ENCODE data around the gene PITPNM2. TPM values are rescaled to one million over a fixed set of nuclear protein-coding genes. Genes with fewer than 3 reads are reported as not detected.

The PITPNM2 gene
- polyA plus RNA-seq, 1 of the 3 experiments (the other 2 are of a cell fraction): 3.7 TPM

- no peak overlapping the region for H3K4me2 ChIP-seq
- POLR2A ChIA-PET: no interaction called here
- CTCF ChIA-PET: interaction anchor here (3.2 kb wide), 1 partner anchor 11 kb away, joined by 10 read pairs; no protein-coding TSS in a partner anchor
- H3K4me1 ChIP-seq (ENCODE audit: control insufficient read depth in 1 of 2, insufficient read depth in 2 of 2, low read depth in 1 of 2, low read length in 1 of 2): no peaks in the 10 kb centered on the region
- no peak overlapping the region for H3K27ac ChIP-seq (ENCODE audit: low read depth in 2 of 2, low read length in 1 of 2)
- peaks cover 38 to 49% of the 10 kb centered on the region in 2 experiments for H3K36me3 ChIP-seq (replicated peaks in 1 of 2; ENCODE audit: control insufficient read depth in 1 of 2, insufficient read depth in 2 of 2, low read length in 1 of 2)
- peaks cover 8% of the 10 kb centered on the region for H3F3A ChIP-seq (replicated peaks; ENCODE audit: insufficient read depth)
- no peak for DNase-seq
- H4K20me1 ChIP-seq (ENCODE audit: insufficient read depth): no peaks in the 10 kb centered on the region
- H3K79me2 ChIP-seq (ENCODE audit: insufficient read depth): no peaks in the 10 kb centered on the region
- TF ChIP-seq TEAD4 (IDR thresholded peaks at IDR 0.05; ENCODE audit: borderline replicate concordance, insufficient read depth) (no peak), EZH2phosphoT487 (IDR thresholded peaks at IDR 0.05; ENCODE audit: borderline replicate concordance, low read depth) (no peak), CHD2 (IDR thresholded peaks at IDR 0.05; ENCODE audit: low read length, partially characterized antibody) (no peak), GATA2 (CRISPR knock-in tag; IDR thresholded peaks at IDR 0.05) (no peak)
- no peak overlapping the region for H2AFZ ChIP-seq (ENCODE audit: low read depth)
- no peak overlapping the region for H3K9ac ChIP-seq
- H3K27me3 ChIP-seq (ENCODE audit: insufficient read depth): no peaks in the 10 kb centered on the region
- WGBS (ENCODE audit: low lambda C conversion rate): 88% methylated on average over 3 of the region's 3 CpGs
- H3K9me3 ChIP-seq: no peaks in the 10 kb centered on the region
- H3K9me2 ChIP-seq: no peaks in the 10 kb centered on the region
- H3K4me3 ChIP-seq (ENCODE audit: low read depth in 2 of 2, low read length in 1 of 2): no peak overlapping the region
These were observed 13.3 kb upstream of the PITPNM2 start for GRCh38 chr12:123164222-123164621.

- CTCF ChIA-PET: interaction anchor here (3.2 kb wide), 1 partner anchor 12 kb away, joined by 10 read pairs; no protein-coding TSS in a partner anchor
These were observed 12.3 kb upstream of the PITPNM2 start for GRCh38 chr12:123163227-123163626.

More at GRCh38 chr12:123163227-123163626, 12.3 kb upstream of the PITPNM2 start:
- peaks cover 8% of the 10 kb centered on the region for H3F3A ChIP-seq (replicated peaks; ENCODE audit: insufficient read depth)
- no peaks in the 10 kb centered on the region for H3K9me3 ChIP-seq
- TF ChIP-seq ELF1 (IDR thresholded peaks at IDR 0.05): no peak
- no peak for TF ChIP-seq RAD21 (IDR thresholded peaks at IDR 0.05; ENCODE audit: low read length)
- TF ChIP-seq, protein P1, sequence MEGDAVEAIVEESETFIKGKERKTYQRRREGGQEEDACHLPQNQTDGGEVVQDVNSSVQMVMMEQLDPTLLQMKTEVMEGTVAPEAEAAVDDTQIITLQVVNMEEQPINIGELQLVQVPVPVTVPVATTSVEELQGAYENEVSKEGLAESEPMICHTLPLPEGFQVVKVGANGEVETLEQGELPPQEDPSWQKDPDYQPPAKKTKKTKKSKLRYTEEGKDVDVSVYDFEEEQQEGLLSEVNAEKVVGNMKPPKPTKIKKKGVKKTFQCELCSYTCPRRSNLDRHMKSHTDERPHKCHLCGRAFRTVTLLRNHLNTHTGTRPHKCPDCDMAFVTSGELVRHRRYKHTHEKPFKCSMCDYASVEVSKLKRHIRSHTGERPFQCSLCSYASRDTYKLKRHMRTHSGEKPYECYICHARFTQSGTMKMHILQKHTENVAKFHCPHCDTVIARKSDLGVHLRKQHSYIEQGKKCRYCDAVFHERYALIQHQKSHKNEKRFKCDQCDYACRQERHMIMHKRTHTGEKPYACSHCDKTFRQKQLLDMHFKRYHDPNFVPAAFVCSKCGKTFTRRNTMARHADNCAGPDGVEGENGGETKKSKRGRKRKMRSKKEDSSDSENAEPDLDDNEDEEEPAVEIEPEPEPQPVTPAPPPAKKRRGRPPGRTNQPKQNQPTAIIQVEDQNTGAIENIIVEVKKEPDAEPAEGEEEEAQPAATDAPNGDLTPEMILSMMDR (IDR thresholded peaks at IDR 0.05): no peak
- TF ChIP-seq FOXM1 (IDR thresholded peaks at IDR 0.05; ENCODE audit: low read depth): no peak
- TF ChIP-seq, protein P2, sequence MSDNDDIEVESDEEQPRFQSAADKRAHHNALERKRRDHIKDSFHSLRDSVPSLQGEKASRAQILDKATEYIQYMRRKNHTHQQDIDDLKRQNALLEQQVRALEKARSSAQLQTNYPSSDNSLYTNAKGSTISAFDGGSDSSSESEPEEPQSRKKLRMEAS (IDR thresholded peaks at IDR 0.05; ENCODE audit: low read depth): no peak
- no peak for TF ChIP-seq SIN3A (IDR thresholded peaks at IDR 0.05; ENCODE audit: borderline replicate concordance, low read depth, low read length)
- no peak for TF ChIP-seq SMC3 (IDR thresholded peaks at IDR 0.05; ENCODE audit: low read depth, low read length)
- TF ChIP-seq MXI1 (IDR thresholded peaks at IDR 0.05; ENCODE audit: low read depth, low read length): no peak
- TF ChIP-seq NFIC (IDR thresholded peaks at IDR 0.05; ENCODE audit: borderline replicate concordance): no peak
- TF ChIP-seq, protein P3, sequence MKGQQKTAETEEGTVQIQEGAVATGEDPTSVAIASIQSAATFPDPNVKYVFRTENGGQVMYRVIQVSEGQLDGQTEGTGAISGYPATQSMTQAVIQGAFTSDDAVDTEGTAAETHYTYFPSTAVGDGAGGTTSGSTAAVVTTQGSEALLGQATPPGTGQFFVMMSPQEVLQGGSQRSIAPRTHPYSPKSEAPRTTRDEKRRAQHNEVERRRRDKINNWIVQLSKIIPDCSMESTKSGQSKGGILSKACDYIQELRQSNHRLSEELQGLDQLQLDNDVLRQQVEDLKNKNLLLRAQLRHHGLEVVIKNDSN (IDR thresholded peaks at IDR 0.05; ENCODE audit: borderline replicate concordance, low read depth): no peak
- TF ChIP-seq GABPA (IDR thresholded peaks at IDR 0.05; ENCODE audit: low read depth): no peak
- no peak for TF ChIP-seq ZBTB33 (IDR thresholded peaks at IDR 0.05; ENCODE audit: borderline replicate concordance, low read depth)
- TF ChIP-seq YY1 (IDR thresholded peaks at IDR 0.05; ENCODE audit: low read depth): no peak
- TF ChIP-seq FOSL2 (IDR thresholded peaks at IDR 0.05; ENCODE audit: borderline replicate concordance, low read depth): no peak
- peaks cover 39 to 49% of the 10 kb centered on the region in 2 experiments for H3K36me3 ChIP-seq (replicated peaks in 1 of 2; ENCODE audit: control insufficient read depth in 1 of 2, insufficient read depth in 2 of 2, low read length in 1 of 2)
- POLR2A ChIA-PET: no interaction called here
- H3K4me3 ChIP-seq (ENCODE audit: low read depth in 2 of 2, low read length in 1 of 2): no peak overlapping the region
- 80% methylated on average over 3 of the region's 3 CpGs for WGBS (ENCODE audit: low lambda C conversion rate)
- DNase-seq: no peak
- H3K4me1 ChIP-seq (ENCODE audit: control insufficient read depth in 1 of 2, insufficient read depth in 2 of 2, low read depth in 1 of 2, low read length in 1 of 2): no peaks in the 10 kb centered on the region
- H3K27ac ChIP-seq (ENCODE audit: low read depth in 2 of 2, low read length in 1 of 2): no peak overlapping the region
- no peaks in the 10 kb centered on the region for H3K27me3 ChIP-seq (ENCODE audit: insufficient read depth)
- H3K4me2 ChIP-seq: no peak overlapping the region
- no peaks in the 10 kb centered on the region for H3K9me2 ChIP-seq
- H3K79me2 ChIP-seq (ENCODE audit: insufficient read depth): no peaks in the 10 kb centered on the region
- no peak overlapping the region for H3K9ac ChIP-seq
- H2AFZ ChIP-seq (ENCODE audit: low read depth): no peak overlapping the region
- H4K20me1 ChIP-seq (ENCODE audit: insufficient read depth): no peaks in the 10 kb centered on the region

Data from SK-N-SH (cell line).